ENCODE data around the gene MAST4. TPM values are rescaled to one million over a fixed set of nuclear protein-coding genes. Genes with fewer than 3 reads are reported as not detected.

The MAST4 gene
- total and polyA plus RNA-seq, 2 of the 8 experiments (the other 6 are each of a cell fraction or from before 2014, with no cell fraction given), result 1.5 to 2.6 TPM

GRCh38 chr5:67003935-67004729 lies 407.9 kb downstream of the MAST4 start (continued):
- TF ChIP-seq CTCF (IDR thresholded peaks at IDR 0.05; ENCODE audit: control extremely low read depth in 1 of 3, insufficient read depth in 1 of 3, low read depth in 1 of 3, low read length in 3 of 3), result 0 out of 4 replicates have a peak, but pooled peaks of 1 of the 3 experiments have one; percentile 5
- no peak for TF ChIP-seq CHD2 (IDR thresholded peaks at IDR 0.05; ENCODE audit: low read length)
- TF ChIP-seq ASH2L (IDR thresholded peaks at IDR 0.05; ENCODE audit: low read length), result peak; percentile 80
- no peak for TF ChIP-seq ZNF274 (IDR thresholded peaks at IDR 0.05; ENCODE audit: borderline replicate concordance, extremely low read depth, low read length)
- no peak for TF ChIP-seq SIRT6 (IDR thresholded peaks at IDR 0.05; ENCODE audit: low read length)
- TF ChIP-seq RAD21 (IDR thresholded peaks at IDR 0.05 in 1 of 2, conservative IDR thresholded peaks at IDR 0.05 in 1 of 2; ENCODE audit: low read depth in 2 of 2, low read length in 2 of 2), result peak in 1 of 2 experiments; percentile 16; a peak in 1 of 4 replicates
- no peak for TF ChIP-seq CTBP2 (IDR thresholded peaks at IDR 0.05; ENCODE audit: borderline replicate concordance, insufficient read depth, insufficient read length, low read length)
- TF ChIP-seq CREB1 (IDR thresholded peaks at IDR 0.05), result no peak
- peak in 1 of 2 experiments; percentile 59; a peak in 1 of 3 replicates for TF ChIP-seq EP300 (IDR thresholded peaks at IDR 0.05; ENCODE audit: borderline replicate concordance in 1 of 2, low read depth in 2 of 2, low read length in 2 of 2)
- no peak for TF ChIP-seq EZH2 (IDR thresholded peaks at IDR 0.05; ENCODE audit: low read depth, low read length, severe bottlenecking)
- no peak for TF ChIP-seq TEAD4 (IDR thresholded peaks at IDR 0.05; ENCODE audit: low read depth, low read length)
- TF ChIP-seq SP2 (IDR thresholded peaks at IDR 0.05; ENCODE audit: low read length), result no peak
- TF ChIP-seq GTF2F1 (IDR thresholded peaks at IDR 0.05; ENCODE audit: borderline replicate concordance, low read depth, low read length), result no peak
- TF ChIP-seq TAF1 (IDR thresholded peaks at IDR 0.05; ENCODE audit: low read depth, low read length), result peak; percentile 58; the same call in 1 of the 2 replicates
- TF ChIP-seq HDAC2 (IDR thresholded peaks at IDR 0.05; ENCODE audit: borderline replicate concordance in 1 of 2, low read depth in 2 of 2, low read length in 2 of 2), result no peak; a peak in 1 of 4 replicates
- peak; percentile 76; the same call in 1 of the 2 replicates for TF ChIP-seq POLR2AphosphoS5 (IDR thresholded peaks at IDR 0.05; ENCODE audit: low read depth, low read length)
- no peak for TF ChIP-seq RXRA (IDR thresholded peaks at IDR 0.05; ENCODE audit: insufficient read depth, low read depth, low read length)
- TF ChIP-seq RBBP5 (IDR thresholded peaks at IDR 0.05; ENCODE audit: borderline replicate concordance, low read depth, low read length), result peak; percentile 56
- TF ChIP-seq NANOG (IDR thresholded peaks at IDR 0.05; ENCODE audit: insufficient read depth, low read depth, low read length, poor library complexity, severe bottlenecking), result no peak
- TF ChIP-seq SUZ12 (IDR thresholded peaks at IDR 0.05; ENCODE audit: low read length), result no peak

All from H1 (cell line).